Thyroid gland (tissue), 4 donors: ENCODE data around the gene NEURL4.

Source experiments
- CTCF ChIP-seq, 6 experiments: fragments of 200-600 bp in 3 of 6; fragments of 450-650 bp in 3 of 6; sonication (generic) in 3 of 6; IDR thresholded peaks; one replicate each; pipeline ENCODE4 v1.5.1; 2016 to 2019; ENCODE audit warnings: antibody characterized with exemption in 6 of 6, mild to moderate bottlenecking in 2 of 6, inconsistent platforms in 1 of 6, moderate library complexity in 1 of 6
- POLR2A ChIP-seq, 2 donors: fragments of 450-650 bp; IDR thresholded peaks; one replicate each; pipeline ENCODE4 v1.6.1; 2017; ENCODE audit warnings: antibody characterized with exemption in 2 of 2, mild to moderate bottlenecking in 2 of 2, moderate library complexity in 1 of 2

GRCh38 chr17:7293816-7294613 is 35.1 kb downstream of the NEURL4 start:
- no peak for TF ChIP-seq CTCF (IDR thresholded peaks at IDR 0.05)
- no peak for TF ChIP-seq POLR2A (IDR thresholded peaks at IDR 0.05)
